ENCODE data around the gene THSD4.

- TF ChIP-seq ZFP36 (IDR thresholded peaks at IDR 0.05; ENCODE audit: borderline replicate concordance, partially characterized antibody) (no peak), CTCF (IDR thresholded peaks at IDR 0.05) (peak; percentile 78), MYC (IDR thresholded peaks at IDR 0.05; ENCODE audit: borderline replicate concordance, low read length) (no peak), USF2 (IDR thresholded peaks at IDR 0.05) (no peak), HMGXB4 (CRISPR knock-in tag; IDR thresholded peaks at IDR 0.05; ENCODE audit: borderline replicate concordance) (no peak)
Measured at GRCh38 chr15:71575474-71576045, 460.3 kb downstream of the THSD4 start.

All from A549 (cell line).